OCI-M2 (cell line): ENCODE results near the gene RFTN1.

Experiments used
- DNase-seq: peaks from one replicate; lab custom pipeline; 2025; ENCODE audit not compliant: unreplicated experiment; lab: John Stamatoyannopoulos, UW

The RFTN1 gene

GRCh38 chr3:16412192-16412800, 101.2 kb downstream of the RFTN1 start:
- no peak for DNase-seq

GRCh38 chr3:16411441-16411840, 102.1 kb downstream of the RFTN1 start:
- DNase-seq: no peak

DNA sequence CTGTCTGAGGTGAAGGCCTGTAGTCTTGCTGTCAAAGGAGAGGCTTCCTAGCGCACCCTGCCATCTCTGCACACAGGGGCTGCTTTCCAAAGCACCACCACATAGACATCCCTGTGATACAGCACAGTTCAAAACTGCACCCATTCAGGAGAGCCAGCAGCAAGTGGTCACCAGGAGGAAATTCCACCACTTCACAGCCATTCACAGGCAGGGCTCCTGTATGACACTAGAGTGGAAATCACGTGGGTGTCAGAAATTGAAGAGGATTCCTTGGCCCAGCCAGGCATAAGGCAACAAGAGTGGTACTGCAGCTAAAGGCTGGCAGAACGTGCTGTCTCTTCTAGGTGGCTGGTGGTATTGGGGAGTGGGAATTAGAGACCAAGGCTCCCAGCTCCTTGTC, 102.8 kb downstream of the RFTN1 start:
- no peak for DNase-seq

- DNase-seq: no peak
These were observed 104.5 kb downstream of the RFTN1 start for GRCh38 chr3:16409032-16409431.

DNA sequence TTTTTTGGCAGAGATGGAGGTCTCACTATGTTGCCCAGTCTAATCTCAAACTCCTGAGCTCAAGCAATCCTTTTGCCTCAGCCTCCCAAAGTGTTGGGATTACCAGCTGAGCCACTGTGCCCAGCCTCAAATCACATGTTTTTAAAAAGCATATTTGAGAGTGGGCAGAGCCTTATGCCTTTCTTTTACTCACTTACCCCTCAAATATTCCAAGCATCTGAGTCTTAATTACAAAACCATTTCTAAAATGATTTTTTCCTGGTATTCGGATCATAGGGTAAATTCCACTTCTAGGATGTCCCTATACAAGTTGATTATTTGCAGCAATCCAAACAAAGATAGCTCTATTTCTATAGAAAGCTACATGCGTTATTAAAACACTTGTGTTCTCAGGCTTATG, 106.1 kb downstream of the RFTN1 start:
- no peak for DNase-seq

GRCh38 chr3:16406579-16406978, 106.9 kb downstream of the RFTN1 start:
- no peak for DNase-seq

DNA sequence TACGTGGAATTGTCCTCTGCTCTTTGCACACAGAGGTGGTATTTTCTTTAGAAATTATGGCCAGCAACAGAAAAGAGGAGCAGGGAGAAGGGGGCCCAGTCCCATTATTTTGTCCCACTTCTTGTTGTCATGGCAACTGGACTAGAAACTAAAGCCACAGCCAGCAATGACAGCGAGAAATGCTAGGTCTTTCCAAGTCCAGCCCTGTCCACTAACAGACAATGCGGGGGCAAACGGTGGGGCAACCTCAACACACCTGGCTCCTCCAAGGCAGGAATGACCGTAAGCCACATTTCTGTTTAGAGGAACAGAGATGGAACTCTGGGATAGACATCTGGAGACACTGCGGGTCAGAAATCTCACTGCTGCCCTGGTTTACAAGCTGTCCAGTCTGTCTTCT, 107.3 kb downstream of the RFTN1 start:
- DNase-seq: no peak

DNA sequence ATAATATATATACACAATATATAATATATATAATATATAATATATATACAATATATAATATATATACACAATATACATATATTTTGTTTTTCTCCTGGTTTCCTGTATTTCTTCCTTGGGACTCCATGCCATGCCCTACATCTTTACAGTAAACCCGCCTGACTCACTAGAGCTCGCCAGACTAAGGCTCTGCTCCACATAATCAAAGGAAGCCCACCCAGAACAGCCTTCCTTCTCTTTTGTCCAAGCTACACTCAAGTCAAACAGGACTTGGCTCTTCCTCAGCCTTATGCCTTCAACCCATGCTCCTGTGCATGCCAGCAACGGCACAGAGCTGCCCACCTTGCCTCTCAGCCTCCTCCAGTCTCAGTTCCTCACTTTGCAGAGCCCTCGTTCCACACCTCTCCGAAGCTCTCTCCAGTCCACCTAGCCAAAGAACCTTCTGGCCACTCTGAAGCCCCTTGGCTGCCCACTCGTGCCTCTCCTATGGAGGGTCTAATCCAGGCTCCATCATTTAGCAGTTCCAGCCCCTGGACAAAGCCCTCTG, 109.1 kb downstream of the RFTN1 start:
- no peak for DNase-seq

GRCh38 chr3:16402451-16402850, 111.0 kb downstream of the RFTN1 start:
- no peak for DNase-seq

GRCh38 chr3:16401273-16401672, 112.2 kb downstream of the RFTN1 start:
- DNase-seq: no peak

- DNase-seq: no peak
These were observed 113.2 kb downstream of the RFTN1 start for GRCh38 chr3:16400106-16400931.

GRCh38 chr3:16399473-16399872, 114.0 kb downstream of the RFTN1 start:
- DNase-seq: no peak

DNA sequence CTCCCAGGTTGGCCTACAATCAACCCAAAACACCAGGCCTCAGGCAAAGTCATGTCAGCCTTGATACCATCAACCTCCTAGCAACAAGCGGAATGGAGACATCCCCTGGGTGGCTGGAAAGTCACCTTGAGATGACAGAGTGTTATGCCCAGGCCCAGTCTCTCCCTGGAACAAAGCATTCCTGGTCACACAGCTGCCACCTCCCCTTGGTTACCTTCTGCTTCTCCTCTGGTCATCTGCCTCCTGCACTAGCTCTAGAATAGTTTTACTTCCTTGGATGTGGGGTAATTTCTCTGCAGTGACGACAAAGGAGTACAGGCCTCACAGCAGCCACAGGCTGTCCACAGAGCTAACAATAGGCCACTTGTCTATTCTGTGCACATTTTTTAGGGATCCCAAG, 114.9 kb downstream of the RFTN1 start:
- no peak for DNase-seq

- DNase-seq: no peak
These were observed 117.3 kb downstream of the RFTN1 start for GRCh38 chr3:16396202-16396601.

- DNase-seq: no peak
These were observed 118.3 kb downstream of the RFTN1 start for GRCh38 chr3:16395212-16395611.

- no peak for DNase-seq
These were observed 118.9 kb downstream of the RFTN1 start for GRCh38 chr3:16394639-16395038.

- DNase-seq: no peak
These were observed 120.8 kb downstream of the RFTN1 start for GRCh38 chr3:16392717-16393116.

GRCh38 chr3:16392065-16392464, 121.4 kb downstream of the RFTN1 start:
- DNase-seq: no peak

DNA sequence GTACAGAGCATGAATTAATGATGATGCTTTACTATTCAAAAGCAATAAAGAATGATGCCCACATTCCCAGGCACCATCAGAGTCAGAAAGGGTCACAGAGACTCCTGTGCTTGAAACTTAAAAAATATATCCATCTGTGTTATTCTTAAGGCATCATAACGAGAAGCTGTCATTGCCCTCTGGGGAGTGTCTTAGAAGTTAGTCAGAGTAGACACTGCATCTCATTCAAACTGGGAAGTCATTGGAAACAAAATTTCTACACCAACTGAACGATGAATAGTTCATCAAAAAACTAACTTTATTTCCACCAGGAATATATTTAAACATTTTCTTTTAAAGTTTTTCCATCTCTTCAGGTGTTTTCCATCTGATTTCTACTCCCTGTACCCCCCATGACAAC, 122.9 kb downstream of the RFTN1 start:
- DNase-seq: no peak

DNA sequence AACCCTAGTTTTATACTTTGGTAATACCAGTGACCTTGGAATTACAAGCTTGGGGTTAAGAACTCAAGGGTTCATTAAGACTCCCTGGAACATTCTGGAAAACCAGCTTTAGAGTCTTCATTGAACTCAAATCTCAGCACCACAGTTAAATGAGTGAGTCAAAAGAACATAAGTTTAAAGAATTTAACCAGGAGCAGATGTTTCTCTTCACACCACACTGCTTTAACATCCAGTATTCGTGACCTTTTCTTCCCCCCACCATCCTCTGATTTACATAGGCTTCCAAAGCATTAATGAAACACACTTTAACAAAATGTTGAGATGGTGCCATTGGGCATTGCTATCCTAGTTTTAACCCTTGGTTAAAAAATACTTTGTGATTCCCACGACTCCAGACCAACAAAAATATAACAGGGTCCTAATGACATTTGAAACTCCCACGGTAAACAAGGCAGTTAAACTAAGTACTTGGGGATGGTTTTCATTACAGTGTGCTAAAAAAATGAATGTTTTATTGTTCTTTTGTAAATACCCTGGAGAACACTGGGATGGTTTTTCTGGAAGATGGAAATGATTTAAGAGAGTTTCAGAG, 124.6 kb downstream of the RFTN1 start:
- no peak for DNase-seq

- DNase-seq: no peak
These were observed 126.9 kb downstream of the RFTN1 start for GRCh38 chr3:16386561-16386960.

DNA sequence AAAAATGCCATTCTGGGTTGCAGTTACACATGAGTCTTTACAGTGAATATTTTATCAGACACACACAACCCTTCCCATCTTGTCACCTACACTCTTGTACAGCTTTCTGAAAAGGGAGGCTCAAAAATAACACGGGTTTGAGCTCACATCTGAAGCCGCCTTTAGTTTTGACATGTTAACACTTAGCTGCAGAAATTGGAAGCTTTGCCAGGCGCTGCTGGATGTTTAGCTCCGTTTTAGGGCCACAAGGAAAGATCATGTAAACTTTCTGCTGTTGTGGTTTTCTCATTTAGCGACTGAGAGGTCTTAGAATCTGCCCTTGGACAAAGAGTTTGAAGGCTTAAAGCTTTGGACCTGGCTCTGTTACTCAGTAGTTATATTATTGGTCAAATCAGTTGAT, 128.3 kb downstream of the RFTN1 start:
- DNase-seq: no peak
